HL-60/S4 treated with retinoic acid at 250 ng/mL for 4 days and 3 days (cell line): ENCODE results near the gene MVD.
"Not testable (repeated sequence)": the region's sequence is repeated elsewhere in the genome, so short reads cannot be mapped to it uniquely, and the experiment has no call there.

Experiments
- in situ Hi-C: fragments of 300-500 bp; cut with MboI; formaldehyde crosslinking; loops from 2 replicates; pipeline ENCODE4 v1.7.0; 2022; ENCODE audit warnings: low sequenced_read_pairs

The MVD gene

DNA sequence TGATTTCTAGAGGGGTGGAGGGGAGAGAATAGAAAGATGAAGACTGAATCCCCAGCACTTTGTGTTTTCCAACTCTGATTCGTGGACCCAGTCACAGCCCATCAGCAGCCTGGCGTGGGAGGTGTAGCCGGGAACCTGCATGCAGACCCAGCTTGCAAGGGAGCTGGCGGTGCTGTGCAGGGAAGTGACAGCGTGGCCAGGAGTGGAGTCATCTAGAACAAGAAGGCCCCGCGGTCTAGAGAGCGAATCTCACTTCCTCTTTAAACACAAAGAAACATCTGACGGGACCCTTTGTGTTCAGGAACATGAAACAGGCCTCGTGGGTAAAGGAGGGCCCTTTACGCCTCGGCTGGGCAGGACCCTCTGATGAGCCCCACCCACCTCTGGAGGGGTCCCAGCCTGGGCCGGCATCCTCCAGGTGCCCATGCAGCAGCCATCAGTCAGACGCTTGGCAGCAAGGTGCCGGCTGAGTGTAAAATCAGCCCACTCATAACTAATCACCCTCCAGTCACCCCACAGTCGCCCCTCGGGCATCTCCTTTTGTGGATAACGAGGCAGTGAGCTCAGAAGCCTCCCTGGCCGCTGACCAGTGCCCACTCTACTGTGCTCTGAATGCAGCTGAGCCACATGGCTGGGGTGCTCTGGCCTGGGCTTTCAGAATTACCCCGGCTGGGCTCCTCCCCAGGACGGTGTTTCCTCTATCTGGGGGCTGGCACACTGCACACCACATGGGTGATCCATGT lies 19.0 kb upstream of the MVD start:
- in situ Hi-C loops, result no loop called here

DNA sequence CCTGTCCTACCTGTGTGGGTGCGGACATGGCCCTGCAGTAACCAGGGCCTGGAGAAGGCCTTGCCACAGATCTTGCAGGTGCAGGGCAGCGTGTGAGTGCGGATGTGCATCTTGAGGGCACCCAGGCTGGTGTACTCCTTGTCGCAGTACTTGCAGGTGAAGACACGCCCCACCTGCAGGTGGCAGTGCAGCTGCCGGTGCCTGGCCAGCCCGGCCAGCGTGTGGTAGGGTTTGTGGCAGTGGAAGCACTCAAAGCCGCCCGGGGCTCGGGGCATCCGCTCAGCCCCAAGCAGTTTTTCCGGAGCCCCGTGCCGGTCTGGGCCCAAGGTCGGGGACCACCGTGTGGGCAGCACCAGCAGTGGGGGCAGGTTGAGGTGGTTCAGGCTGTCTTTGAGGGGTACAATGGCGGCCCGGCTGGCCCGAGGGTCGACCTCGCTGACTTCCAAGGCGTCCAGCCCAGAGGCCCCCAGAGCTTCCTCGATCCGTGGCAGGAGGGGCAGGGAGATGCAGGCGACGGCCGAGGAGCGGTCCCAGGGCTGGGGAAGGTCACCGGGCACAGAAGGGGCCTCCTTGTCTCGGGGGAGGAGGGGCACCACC lies 18.3 kb upstream of the MVD start:
- in situ Hi-C loops, result no loop called here

GRCh38 chr16:88680554-88681083 lies 17.7 kb upstream of the MVD start:
- in situ Hi-C loops, result no loop called here

- in situ Hi-C loops, result no loop called here
Measured at GRCh38 chr16:88678224-88678979, 15.5 kb upstream of the MVD start.

DNA sequence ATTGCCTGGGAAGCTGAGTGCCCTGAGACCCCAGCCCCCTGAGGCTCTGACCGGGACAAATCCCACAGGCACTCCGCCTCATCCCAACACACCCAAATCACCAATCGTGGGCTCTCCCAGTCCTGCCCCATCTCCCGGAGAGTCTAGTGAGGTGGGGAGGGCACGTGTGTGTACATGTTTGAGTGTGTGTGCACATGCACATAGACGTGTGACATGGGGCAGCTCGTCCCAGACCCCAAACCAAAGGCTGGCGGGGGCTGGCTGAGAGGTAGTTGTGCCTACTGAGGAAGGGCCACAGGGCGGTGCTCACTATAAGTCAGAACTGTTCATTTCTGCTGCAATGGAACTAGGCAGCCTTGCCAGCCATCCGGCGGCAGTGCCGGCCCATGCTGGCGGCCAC lies 14.8 kb upstream of the MVD start:
- in situ Hi-C loops, result no loop called here

- in situ Hi-C loops, result no loop called here
Measured at GRCh38 chr16:88676502-88677242, 13.8 kb upstream of the MVD start.

GRCh38 chr16:88673716-88674379 lies 11.0 kb upstream of the MVD start:
- in situ Hi-C loops, result no loop called here

DNA sequence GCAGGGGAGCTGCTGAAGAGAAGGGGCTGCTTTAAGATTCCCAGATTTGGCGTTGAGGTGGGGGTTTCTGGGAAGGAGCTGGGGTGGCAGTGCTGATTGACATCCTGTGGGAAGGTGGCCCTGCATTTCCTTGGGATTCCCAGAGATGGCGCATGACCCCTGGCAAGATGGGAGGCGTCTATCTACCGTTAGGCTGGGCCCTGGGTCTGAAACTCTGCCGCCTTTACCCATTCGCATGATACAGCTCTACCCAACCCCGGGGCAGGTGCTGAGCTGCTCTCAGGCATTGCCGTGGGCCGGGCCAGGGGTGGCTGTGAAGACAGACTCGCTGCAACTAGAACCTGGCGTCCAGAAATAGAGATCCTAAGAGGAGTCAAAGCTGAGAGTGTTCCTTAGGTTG lies 9.9 kb upstream of the MVD start:
- in situ Hi-C loops, result no loop called here

DNA sequence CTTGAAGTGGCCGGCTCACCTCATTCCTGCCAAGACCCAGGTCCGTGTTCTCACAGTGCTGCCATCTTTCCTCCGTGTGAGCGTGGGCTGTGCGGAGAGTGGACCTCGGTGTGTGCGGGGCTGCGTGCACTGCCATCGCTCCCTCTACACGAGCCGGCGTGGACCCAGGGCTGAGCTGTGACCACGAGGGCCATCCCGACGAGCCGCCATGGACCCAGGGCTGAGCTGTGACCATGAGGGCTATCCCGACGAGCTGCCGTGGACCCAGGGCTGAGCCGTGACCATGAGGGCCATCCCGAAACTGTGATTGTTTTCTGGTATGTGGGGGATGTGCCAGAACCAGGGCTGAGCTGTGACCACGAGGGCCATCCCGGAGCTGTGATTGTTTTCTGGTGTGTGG lies 8.9 kb upstream of the MVD start:
- in situ Hi-C loops, result no loop called here

DNA sequence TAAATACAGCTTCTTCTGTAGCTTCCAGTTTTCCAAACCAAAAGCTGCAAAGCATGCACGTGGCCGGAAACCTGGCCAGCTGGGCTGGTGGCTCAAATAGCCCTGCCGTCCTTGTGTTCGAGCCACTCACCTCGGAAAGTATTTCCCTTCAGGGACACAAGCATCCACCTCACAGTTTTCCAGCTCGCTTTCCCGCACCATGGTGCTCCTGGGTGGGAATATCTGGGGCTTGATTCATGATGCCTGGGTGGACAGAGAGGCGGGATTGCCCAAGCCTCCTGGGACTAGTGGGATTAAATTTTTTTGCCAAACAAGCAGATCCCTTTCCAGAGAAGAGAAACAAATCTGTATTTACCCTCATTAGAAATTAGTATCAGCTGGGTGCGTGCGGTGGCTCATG lies 7.1 kb upstream of the MVD start:
- in situ Hi-C loops, result no loop called here

DNA sequence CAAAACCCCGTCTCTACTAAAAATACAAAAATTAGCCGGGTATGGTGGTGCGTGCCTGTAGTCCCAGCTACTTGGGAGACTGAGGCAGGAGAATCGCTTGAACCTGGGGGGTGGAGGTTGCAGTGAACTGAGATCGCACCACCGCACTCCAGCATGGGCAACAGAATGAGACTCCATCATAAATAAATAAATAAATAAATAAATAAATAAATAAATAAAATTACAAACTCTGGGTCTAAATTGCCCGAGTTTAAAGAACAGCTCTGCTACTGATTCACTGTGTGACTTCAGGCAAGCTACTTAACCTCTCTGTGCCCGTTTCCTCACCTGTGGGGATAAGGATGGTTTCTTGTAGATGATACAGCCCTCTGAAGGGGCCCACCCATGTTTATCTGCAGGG lies 6.6 kb upstream of the MVD start:
- in situ Hi-C loops, result not testable (repeated sequence)

GRCh38 chr16:88667461-88667860 lies 4.6 kb upstream of the MVD start:
- in situ Hi-C loops, result no loop called here

GRCh38 chr16:88665570-88665969 lies 2.7 kb upstream of the MVD start:
- in situ Hi-C loops, result no loop called here

GRCh38 chr16:88665148-88665547 lies 2.3 kb upstream of the MVD start:
- in situ Hi-C loops, result no loop called here

DNA sequence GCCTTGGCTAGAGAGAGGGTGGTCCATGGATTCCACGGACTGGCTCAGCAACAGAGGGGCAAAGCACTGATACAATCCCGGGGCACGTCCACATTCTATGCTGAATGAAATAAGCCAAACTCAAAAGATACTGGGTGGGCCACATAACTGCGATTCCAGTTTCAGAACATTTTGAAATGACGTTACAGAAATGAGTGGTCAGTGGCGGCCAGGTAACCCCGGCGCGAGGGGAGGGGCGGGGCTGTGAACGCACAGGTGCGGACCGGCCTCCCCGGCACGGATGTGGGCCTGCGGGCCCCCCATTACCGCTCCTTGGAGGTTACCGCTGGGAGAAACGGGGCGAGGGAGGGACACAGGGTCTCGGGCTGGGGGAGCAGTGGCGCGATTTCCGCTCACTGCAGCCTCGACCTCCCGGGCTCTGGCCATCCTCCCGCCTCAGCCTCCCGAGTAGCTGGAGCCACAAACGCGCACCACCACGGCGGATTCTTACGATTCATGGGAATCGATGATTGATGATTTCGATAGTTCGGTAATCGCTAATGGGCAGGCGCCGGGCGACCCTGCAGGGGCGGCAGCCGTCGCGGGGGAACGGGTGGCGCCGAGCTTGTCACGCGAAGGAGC lies 559 bp downstream of the MVD start:
- in situ Hi-C loops, result no loop called here

DNA sequence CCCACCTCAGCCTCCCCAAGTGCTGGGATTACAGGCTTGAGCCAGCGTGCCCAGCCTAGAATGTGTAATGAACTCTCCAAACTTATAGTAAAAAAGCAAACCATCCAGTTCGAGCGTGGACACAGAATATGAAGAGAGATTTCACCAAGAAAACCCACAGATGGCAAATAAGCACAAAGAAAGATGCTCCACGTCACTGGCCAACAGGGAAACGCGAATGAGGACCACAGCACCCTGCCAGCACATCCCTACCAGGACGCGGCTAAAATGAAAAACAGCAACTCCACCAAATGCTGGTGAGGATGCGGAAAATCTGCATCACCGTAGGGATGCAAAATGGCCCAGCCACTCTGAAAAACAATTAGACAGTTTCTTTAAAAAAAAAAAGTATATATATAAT lies 1.4 kb downstream of the MVD start:
- in situ Hi-C loops, result no loop called here

GRCh38 chr16:88659160-88659559 lies 3.7 kb downstream of the MVD start:
- in situ Hi-C loops, result no loop called here

DNA sequence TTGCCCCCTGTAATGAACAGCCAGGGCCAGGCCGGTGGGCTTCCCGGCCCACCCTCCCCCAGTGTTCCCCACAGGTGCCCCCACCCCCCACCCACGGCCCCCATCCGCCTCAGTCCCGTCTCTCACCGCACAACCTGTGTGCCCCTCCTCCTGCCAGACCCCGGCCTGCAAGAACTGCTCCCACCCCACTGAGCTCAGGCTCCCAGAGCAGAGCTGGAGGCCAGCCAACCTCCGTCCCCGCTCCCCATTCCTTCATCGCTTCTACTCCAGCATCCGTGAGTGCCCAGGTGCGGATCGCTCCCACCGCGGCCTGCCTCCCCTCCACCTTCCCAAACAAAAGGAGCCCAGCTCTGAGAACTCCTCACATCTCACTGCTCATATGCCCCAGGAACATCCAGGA lies 4.2 kb downstream of the MVD start:
- in situ Hi-C loops, result no loop called here

GRCh38 chr16:88657371-88657770 lies 5.5 kb downstream of the MVD start:
- in situ Hi-C loops, result no loop called here

GRCh38 chr16:88656291-88656980 lies 6.5 kb downstream of the MVD start:
- in situ Hi-C loops, result no loop called here
